ENCODE results near the gene CBX2. TPM values are rescaled to one million over a fixed set of nuclear protein-coding genes. Genes with fewer than 3 reads are reported as not detected.
A peak's percentile ranks its signal among the peaks of the same experiment; 100 is the strongest.

CBX2 gene
- total RNA-seq, 4 donors from 2014 or later, result 0.54 to 1.7 (median 1.1) TPM

DNA sequence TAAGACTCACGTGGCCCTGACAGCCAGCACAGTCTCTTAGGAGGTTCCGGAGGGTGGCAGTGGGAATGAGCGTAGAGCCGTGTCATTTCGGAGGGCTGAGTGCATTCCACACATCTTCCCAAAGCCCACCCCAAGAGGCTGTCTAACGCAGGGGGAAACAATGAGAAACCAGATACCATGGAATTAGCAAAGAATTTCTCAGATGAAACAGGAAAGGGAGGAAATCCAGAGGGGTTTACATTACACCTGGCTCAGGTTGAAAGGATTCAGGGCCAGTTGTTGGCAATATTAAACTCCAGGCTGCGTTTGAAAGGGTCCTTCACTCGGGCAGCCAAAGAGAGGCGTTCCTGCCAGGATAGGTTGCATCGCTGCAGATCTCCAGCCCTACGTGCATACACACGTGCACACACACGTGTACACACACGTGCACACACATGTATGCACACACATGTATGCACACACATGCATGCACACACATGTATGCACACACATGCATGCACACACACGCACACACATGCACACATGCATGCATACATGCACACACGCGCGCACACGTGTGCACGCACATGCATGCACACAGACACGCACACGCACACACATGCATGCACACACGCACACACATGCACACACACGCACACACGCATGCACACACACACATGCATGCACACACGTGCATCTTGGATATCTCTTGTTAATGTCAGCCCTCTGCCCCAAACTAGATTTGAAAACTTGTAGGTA, 49.1 kb downstream of the CBX2 start:
- TF ChIP-seq, protein P1, sequence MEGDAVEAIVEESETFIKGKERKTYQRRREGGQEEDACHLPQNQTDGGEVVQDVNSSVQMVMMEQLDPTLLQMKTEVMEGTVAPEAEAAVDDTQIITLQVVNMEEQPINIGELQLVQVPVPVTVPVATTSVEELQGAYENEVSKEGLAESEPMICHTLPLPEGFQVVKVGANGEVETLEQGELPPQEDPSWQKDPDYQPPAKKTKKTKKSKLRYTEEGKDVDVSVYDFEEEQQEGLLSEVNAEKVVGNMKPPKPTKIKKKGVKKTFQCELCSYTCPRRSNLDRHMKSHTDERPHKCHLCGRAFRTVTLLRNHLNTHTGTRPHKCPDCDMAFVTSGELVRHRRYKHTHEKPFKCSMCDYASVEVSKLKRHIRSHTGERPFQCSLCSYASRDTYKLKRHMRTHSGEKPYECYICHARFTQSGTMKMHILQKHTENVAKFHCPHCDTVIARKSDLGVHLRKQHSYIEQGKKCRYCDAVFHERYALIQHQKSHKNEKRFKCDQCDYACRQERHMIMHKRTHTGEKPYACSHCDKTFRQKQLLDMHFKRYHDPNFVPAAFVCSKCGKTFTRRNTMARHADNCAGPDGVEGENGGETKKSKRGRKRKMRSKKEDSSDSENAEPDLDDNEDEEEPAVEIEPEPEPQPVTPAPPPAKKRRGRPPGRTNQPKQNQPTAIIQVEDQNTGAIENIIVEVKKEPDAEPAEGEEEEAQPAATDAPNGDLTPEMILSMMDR (IDR thresholded peaks at IDR 0.05), result no peak
- TF ChIP-seq POLR2A (IDR thresholded peaks at IDR 0.05), result no peak
- Histone ChIP-seq H3K4me1 (peaks cover 30 to 39% of the 10 kb centered on the region in 2 donors), H3K9me3 (no peaks in the 10 kb centered on the region), H3K36me3 (no peaks in the 10 kb centered on the region), H3K4me3 (replicated peaks in 1 of 3) (no peak overlapping the region), H3K27ac (no peak overlapping the region), H3K27me3 (no peaks in the 10 kb centered on the region)
- DNase-seq, result no peak
- WGBS, 2 donors, result 55 to 59% methylated on average over 26 of the region's 26 CpGs
- intact Hi-C loops (cut with DNase I), result no loop called here

DNA sequence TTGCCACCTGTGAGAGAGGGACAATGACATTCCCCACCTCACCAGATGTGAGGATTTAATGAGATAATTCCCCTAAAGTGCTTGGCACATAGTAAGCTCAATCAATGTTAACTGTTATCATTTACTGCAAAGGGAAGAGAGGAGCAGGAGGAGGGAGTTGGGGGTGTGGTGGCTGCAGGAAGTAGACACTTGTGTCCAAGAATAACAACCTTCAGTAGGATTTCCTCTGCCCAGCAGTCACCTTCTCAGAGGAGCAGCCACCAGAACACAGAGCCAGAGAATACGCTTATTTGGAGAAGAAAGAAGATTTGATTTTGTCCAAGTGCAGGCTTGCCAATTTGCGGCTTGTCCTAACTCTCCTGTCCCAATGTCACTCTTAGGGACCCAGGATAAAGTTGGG, 51.1 kb downstream of the CBX2 start:
- H3K27ac ChIP-seq, result peak overlapping the region; percentile 36 to 77 (median 56)
- peaks cover 6 to 7% of the 10 kb centered on the region in 2 donors for H3K36me3 ChIP-seq
- intact Hi-C loops (cut with DNase I), result no loop called here
- H3K4me1 ChIP-seq, result peaks cover 42 to 55% of the 10 kb centered on the region in 2 donors
- TF ChIP-seq, protein P1 (IDR thresholded peaks at IDR 0.05), result no peak
- peak in 1 of 2 donors; percentile 39 for TF ChIP-seq POLR2A (IDR thresholded peaks at IDR 0.05)
- no peaks in the 10 kb centered on the region for H3K27me3 ChIP-seq
- no peak overlapping the region for H3K4me3 ChIP-seq (replicated peaks in 1 of 3)
- H3K9me3 ChIP-seq, result no peaks in the 10 kb centered on the region
- WGBS, 2 donors, result 23 to 35% methylated on average over 2 of the region's 2 CpGs
- DNase-seq, result peak; percentile 16 to 54

DNA sequence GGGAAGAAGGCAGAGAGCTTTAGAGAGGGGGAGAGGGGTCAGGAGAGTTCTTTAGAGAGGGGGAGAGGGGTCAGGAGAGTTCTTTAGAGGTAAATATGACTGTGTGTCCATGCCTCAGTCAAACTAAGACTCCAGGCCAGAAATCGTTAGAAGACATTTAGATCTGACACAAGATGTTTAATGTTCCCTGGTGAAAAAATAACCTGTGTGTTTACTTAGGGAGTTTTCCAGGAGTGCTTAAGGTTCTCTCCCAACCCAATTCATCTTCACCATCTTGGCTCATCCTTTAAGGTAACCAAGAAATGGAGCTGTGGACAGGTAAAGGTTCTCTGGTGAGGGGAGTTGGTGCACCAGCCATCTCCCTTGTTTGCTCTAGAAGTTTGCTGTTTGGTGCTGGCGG, 51.5 kb downstream of the CBX2 start:
- Histone ChIP-seq H3K9me3 (no peaks in the 10 kb centered on the region), H3K27me3 (no peaks in the 10 kb centered on the region), H3K4me3 (replicated peaks in 1 of 3) (no peak overlapping the region), H3K27ac (peak overlapping the region; percentile 36 to 77 (median 56)), H3K4me1 (peaks cover 42 to 55% of the 10 kb centered on the region in 2 donors), H3K36me3 (peaks cover 10 to 11% of the 10 kb centered on the region in 2 donors)
- WGBS, 2 donors, result 60 to 64% methylated on average over 2 of the region's 2 CpGs
- no peak for TF ChIP-seq POLR2A (IDR thresholded peaks at IDR 0.05)
- TF ChIP-seq, protein P1 (IDR thresholded peaks at IDR 0.05), result no peak
- intact Hi-C loops (cut with DNase I), result no loop called here
- no peak for DNase-seq

DNA sequence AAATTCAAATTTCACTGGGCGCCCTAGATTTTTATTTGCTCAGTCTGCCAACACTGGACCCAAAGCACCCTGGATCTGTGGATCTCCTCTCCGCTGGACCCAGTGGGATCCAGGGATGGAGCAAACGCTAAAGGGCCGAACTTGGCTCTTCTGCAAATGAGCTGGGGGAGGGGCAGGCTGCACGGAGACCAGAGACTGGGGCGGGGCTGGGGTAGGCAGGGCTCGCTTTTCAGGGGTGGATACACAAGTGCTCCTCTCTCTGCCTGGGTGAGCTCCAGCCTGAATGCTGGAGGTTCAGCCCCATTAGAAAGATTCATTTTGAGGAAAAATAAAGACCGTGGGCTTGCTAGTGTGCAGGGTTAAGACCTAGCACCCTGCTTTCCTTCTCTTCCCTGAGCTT, 52.4 kb downstream of the CBX2 start:
- intact Hi-C loops (cut with DNase I), result no loop called here
- Histone ChIP-seq H3K9me3 (no peaks in the 10 kb centered on the region), H3K36me3 (peaks cover 18 to 20% of the 10 kb centered on the region in 2 donors), H3K27me3 (no peaks in the 10 kb centered on the region), H3K27ac (peak overlapping the region in 2 of 3 donors; percentile 66 to 87), H3K4me3 (replicated peaks in 1 of 3) (no peak overlapping the region), H3K4me1 (peaks cover 42 to 55% of the 10 kb centered on the region in 2 donors)
- peak; percentile 46 to 51 for DNase-seq
- 55 to 56% methylated on average over 7 to 8 of the region's 8 CpGs for WGBS, 2 donors
- TF ChIP-seq, protein P1 (IDR thresholded peaks at IDR 0.05), result no peak
- no peak for TF ChIP-seq POLR2A (IDR thresholded peaks at IDR 0.05)

DNA sequence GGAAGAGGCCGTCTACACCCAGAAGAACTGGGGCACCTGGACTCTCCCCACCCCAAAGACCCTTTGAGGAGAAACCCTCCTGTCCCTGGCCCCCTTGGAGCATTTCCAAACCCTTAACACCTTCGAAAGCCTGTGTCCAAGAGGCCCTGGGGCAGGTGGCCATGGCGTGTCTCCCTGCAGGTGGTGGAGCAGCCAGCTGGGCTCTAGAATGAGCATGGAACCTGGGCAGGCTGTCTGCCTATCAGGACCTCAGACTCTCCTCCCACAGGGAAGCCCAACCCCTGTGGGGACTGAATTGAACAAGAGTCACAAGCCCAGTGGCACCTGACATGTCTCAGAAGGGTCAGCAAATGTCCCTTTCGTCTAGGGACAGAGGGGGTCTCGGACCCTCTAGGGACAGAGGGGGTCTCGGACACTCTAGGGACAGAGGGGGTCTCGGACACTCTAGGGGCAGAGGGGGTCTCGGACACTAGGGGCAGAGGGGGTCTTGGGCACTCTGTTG, 52.9 kb downstream of the CBX2 start:
- peaks cover 43 to 57% of the 10 kb centered on the region in 2 donors for H3K4me1 ChIP-seq

More for the DNA sequence above, 52.9 kb downstream of the CBX2 start:
- TF ChIP-seq, protein P1 (IDR thresholded peaks at IDR 0.05), result no peak
- TF ChIP-seq POLR2A (IDR thresholded peaks at IDR 0.05), result no peak
- peaks cover 18 to 20% of the 10 kb centered on the region in 2 donors for H3K36me3 ChIP-seq
- no peak overlapping the region for H3K4me3 ChIP-seq (replicated peaks in 1 of 3)
- no peak for DNase-seq
- peak overlapping the region in 2 of 3 donors; percentile 66 to 87 for H3K27ac ChIP-seq
- intact Hi-C loops (cut with DNase I), result no loop called here
- no peaks in the 10 kb centered on the region for H3K27me3 ChIP-seq
- H3K9me3 ChIP-seq, result no peaks in the 10 kb centered on the region
- WGBS, 2 donors, result 84 to 93% methylated on average over 4 to 8 of the region's 8 CpGs
